ENCODE measurements around the gene B9D1. TPM values are rescaled to one million over a fixed set of nuclear protein-coding genes. Genes with fewer than 3 reads are reported as not detected.

Gene B9D1
- total and polyA plus RNA-seq, 2 of the 13 experiments (the other 11 are each of a cell fraction or from before 2014, with no cell fraction given) = 27.7 to 31.1 TPM

DNA sequence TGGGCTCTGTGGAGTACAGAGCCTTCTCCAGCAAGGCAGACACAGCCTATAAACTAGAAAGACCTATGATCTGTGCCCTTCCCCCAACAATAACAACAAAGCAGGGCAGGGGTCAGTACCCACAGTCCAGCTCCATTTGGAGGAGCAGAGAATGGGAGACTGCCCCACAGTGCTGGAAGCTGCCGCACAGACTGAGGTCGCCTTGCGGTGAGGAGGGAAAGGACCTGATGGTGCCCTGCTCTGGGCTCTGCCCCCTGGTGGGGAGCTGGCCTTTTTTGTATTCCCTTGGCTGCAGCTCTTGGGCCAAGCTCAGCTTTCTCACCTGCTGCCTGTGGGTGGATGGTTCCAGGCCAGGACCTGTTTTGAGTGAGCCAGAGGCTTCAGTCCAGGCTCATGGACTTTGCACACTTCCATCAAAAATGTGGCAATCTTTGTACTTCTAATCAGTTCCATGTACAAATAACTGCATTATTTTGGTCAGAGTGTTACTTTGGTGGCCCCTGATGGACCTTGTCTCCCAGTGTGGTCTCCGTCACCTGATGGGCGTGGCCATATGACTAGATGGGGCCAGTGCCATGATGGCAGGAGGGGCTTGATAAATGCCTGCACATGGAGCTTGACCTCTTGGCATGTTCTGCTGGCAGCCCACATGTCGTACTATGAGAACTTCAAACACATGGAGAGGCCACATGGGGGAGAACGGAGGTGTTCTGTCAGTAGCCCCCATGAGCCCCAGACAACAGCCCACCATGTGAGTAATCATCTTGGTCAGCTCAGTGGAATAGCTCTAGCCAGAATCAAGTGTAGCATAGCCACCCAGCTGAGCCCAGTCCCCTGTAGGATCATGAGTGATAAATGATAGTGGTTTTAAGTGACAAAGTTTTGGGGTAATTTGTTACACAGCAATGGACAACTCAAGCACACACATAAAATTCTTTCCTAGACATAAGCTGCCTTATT, 24.2 kb downstream of the B9D1 start (continued):
- TF ChIP-seq, protein P1, sequence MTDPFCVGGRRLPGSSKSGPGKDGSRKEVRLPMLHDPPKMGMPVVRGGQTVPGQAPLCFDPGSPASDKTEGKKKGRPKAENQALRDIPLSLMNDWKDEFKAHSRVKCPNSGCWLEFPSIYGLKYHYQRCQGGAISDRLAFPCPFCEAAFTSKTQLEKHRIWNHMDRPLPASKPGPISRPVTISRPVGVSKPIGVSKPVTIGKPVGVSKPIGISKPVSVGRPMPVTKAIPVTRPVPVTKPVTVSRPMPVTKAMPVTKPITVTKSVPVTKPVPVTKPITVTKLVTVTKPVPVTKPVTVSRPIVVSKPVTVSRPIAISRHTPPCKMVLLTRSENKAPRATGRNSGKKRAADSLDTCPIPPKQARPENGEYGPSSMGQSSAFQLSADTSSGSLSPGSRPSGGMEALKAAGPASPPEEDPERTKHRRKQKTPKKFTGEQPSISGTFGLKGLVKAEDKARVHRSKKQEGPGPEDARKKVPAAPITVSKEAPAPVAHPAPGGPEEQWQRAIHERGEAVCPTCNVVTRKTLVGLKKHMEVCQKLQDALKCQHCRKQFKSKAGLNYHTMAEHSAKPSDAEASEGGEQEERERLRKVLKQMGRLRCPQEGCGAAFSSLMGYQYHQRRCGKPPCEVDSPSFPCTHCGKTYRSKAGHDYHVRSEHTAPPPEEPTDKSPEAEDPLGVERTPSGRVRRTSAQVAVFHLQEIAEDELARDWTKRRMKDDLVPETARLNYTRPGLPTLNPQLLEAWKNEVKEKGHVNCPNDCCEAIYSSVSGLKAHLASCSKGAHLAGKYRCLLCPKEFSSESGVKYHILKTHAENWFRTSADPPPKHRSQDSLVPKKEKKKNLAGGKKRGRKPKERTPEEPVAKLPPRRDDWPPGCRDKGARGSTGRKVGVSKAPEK (CRISPR knock-in tag; IDR thresholded peaks at IDR 0.05; ENCODE audit: borderline replicate concordance) = no peak
- peak; percentile 92 for TF ChIP-seq ZNF441 (CRISPR knock-in tag; IDR thresholded peaks at IDR 0.05; ENCODE audit: borderline replicate concordance)
- TF ChIP-seq SIX1 (CRISPR knock-in tag; IDR thresholded peaks at IDR 0.05; ENCODE audit: borderline replicate concordance) = no peak
- TF ChIP-seq ZNF367 (CRISPR knock-in tag; IDR thresholded peaks at IDR 0.05; ENCODE audit: borderline replicate concordance) = no peak
- no peak for TF ChIP-seq ZNF451 (CRISPR knock-in tag; IDR thresholded peaks at IDR 0.05)
- TF ChIP-seq NFIC (IDR thresholded peaks at IDR 0.05; ENCODE audit: low read length) = 0 out of 2 replicates have a peak, but pooled peaks have one; percentile 24
- TF ChIP-seq SMAD9 (CRISPR knock-in tag; IDR thresholded peaks at IDR 0.05) = 0 out of 2 replicates have a peak, but pooled peaks have one; percentile 56
- peak; percentile 25 for TF ChIP-seq ZC3H4 (CRISPR knock-in tag; IDR thresholded peaks at IDR 0.05; ENCODE audit: borderline replicate concordance)
- TF ChIP-seq, protein P2, sequence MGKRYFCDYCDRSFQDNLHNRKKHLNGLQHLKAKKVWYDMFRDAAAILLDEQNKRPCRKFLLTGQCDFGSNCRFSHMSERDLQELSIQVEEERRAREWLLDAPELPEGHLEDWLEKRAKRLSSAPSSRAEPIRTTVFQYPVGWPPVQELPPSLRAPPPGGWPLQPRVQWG (CRISPR knock-in tag; IDR thresholded peaks at IDR 0.05; ENCODE audit: borderline replicate concordance, low read depth) = no peak
- peak; percentile 66 for TF ChIP-seq SAP130 (CRISPR knock-in tag; IDR thresholded peaks at IDR 0.05; ENCODE audit: low read depth)
- TF ChIP-seq ZZZ3 (CRISPR knock-in tag; IDR thresholded peaks at IDR 0.05; ENCODE audit: borderline replicate concordance) = no peak
- TF ChIP-seq ASH2L (IDR thresholded peaks at IDR 0.05; ENCODE audit: insufficient read length, low read depth, low read length) = peak; percentile 89
- TF ChIP-seq NFE2 (CRISPR knock-in tag; IDR thresholded peaks at IDR 0.05) = no peak
- TF ChIP-seq, protein P3, sequence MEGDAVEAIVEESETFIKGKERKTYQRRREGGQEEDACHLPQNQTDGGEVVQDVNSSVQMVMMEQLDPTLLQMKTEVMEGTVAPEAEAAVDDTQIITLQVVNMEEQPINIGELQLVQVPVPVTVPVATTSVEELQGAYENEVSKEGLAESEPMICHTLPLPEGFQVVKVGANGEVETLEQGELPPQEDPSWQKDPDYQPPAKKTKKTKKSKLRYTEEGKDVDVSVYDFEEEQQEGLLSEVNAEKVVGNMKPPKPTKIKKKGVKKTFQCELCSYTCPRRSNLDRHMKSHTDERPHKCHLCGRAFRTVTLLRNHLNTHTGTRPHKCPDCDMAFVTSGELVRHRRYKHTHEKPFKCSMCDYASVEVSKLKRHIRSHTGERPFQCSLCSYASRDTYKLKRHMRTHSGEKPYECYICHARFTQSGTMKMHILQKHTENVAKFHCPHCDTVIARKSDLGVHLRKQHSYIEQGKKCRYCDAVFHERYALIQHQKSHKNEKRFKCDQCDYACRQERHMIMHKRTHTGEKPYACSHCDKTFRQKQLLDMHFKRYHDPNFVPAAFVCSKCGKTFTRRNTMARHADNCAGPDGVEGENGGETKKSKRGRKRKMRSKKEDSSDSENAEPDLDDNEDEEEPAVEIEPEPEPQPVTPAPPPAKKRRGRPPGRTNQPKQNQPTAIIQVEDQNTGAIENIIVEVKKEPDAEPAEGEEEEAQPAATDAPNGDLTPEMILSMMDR (CRISPR knock-in tag; IDR thresholded peaks at IDR 0.05) = peak; percentile 96
- TF ChIP-seq, protein P4, sequence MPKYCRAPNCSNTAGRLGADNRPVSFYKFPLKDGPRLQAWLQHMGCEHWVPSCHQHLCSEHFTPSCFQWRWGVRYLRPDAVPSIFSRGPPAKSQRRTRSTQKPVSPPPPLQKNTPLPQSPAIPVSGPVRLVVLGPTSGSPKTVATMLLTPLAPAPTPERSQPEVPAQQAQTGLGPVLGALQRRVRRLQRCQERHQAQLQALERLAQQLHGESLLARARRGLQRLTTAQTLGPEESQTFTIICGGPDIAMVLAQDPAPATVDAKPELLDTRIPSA (CRISPR knock-in tag; IDR thresholded peaks at IDR 0.05; ENCODE audit: borderline replicate concordance) = no peak
- TF ChIP-seq POGZ (CRISPR knock-in tag; IDR thresholded peaks at IDR 0.05) = peak; percentile 77
- no peak; the same call in 1 of the 2 replicates for TF ChIP-seq MAF1 (CRISPR knock-in tag; IDR thresholded peaks at IDR 0.05; ENCODE audit: borderline replicate concordance)
- TF ChIP-seq GTF3A (CRISPR knock-in tag; conservative IDR thresholded peaks at IDR 0.05) = no peak
- TF ChIP-seq MIER3 (CRISPR knock-in tag; IDR thresholded peaks at IDR 0.05; ENCODE audit: borderline replicate concordance) = peak; percentile 44
- peak; percentile 54 for TF ChIP-seq POLR2G (IDR thresholded peaks at IDR 0.05; ENCODE audit: low read depth, low read length)
- TF ChIP-seq, protein P5, sequence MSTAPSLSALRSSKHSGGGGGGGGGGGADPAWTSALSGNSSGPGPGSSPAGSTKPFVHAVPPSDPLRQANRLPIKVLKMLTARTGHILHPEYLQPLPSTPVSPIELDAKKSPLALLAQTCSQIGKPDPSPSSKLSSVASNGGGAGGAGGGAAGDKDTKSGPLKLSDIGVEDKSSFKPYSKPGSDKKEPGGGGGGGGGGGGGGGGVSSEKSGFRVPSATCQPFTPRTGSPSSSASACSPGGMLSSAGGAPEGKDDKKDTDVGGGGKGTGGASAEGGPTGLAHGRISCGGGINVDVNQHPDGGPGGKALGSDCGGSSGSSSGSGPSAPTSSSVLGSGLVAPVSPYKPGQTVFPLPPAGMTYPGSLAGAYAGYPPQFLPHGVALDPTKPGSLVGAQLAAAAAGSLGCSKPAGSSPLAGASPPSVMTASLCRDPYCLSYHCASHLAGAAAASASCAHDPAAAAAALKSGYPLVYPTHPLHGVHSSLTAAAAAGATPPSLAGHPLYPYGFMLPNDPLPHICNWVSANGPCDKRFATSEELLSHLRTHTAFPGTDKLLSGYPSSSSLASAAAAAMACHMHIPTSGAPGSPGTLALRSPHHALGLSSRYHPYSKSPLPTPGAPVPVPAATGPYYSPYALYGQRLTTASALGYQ (CRISPR knock-in tag; IDR thresholded peaks at IDR 0.05) = 0 out of 2 replicates have a peak, but pooled peaks have one; percentile 66
